Body of pancreas (tissue), 4 donors: ENCODE data around the gene PRDM9. TPM values are rescaled to one million over a fixed set of nuclear protein-coding genes. Genes with fewer than 3 reads are reported as not detected.
"Not testable (repeated sequence)": the region's sequence is repeated elsewhere in the genome, so short reads cannot be mapped to it uniquely, and the experiment has no call there.

Experiments
- ATAC-seq: fragments of 150-250 bp; one replicate; pipeline ENCODE4 v1.9.1; 2016
- DNase-seq, 4 donors: peaks; one replicate each; pipeline ENCODE4 v3.0.0-alpha.2; 2019
- H3K27ac ChIP-seq, 4 donors: fragments of 200-600 bp; sonication (generic); 1 replicate in 3 of 4; 2 replicates in 1 of 4; pipeline versions ENCODE4 v1.5.1 to v1.6.1; 2016 to 2019; ENCODE audit warnings: mild to moderate bottlenecking in 1 of 4, mixed read lengths in 1 of 4, moderate library complexity in 1 of 4
- H3K27me3 ChIP-seq, 2 donors: fragments of 200-600 bp; sonication (generic); one replicate each; pipeline ENCODE4 v1.6.0; 2016; ENCODE audit warnings: mild to moderate bottlenecking in 1 of 2
- H3K36me3 ChIP-seq, 2 donors: fragments of 200-600 bp; sonication (generic); replicated peaks in 1 of 2; 2 replicates each; pipeline ENCODE4 v1.5.1; 2016; ENCODE audit warnings: low read depth in 2 of 2; ENCODE audit not compliant: insufficient read depth in 1 of 2
- H3K4me1 ChIP-seq: fragments of 200-600 bp; sonication (generic); one replicate; pipeline ENCODE4 v1.6.0; 2016
- H3K4me3 ChIP-seq, 2 donors: fragments of 200-600 bp; sonication (generic); 1 replicate in 1 of 2; 2 replicates in 1 of 2; pipeline ENCODE4 v1.5.1; 2016 to 2019
- H3K9me3 ChIP-seq, 3 donors: fragments of 200-600 bp; sonication (generic); 1 replicate in 2 of 3; 2 replicates in 1 of 3; pipeline ENCODE4 v1.5.1; 2016
- CTCF ChIP-seq, 7 experiments: fragments of 450-650 bp in 4 of 7; fragments of 200-600 bp in 3 of 7; sonication (generic) in 3 of 7; IDR thresholded peaks; one replicate each; pipeline ENCODE4 v1.5.1; 2016 to 2019; ENCODE audit warnings: antibody characterized with exemption in 7 of 7
- POLR2A ChIP-seq, 3 donors: fragments of 450-650 bp; IDR thresholded peaks; one replicate each; pipeline ENCODE4 v1.6.1; 2016; ENCODE audit warnings: antibody characterized with exemption in 3 of 3, mild to moderate bottlenecking in 2 of 3
- WGBS, 2 donors: methylation state at CpG; one replicate each; pipeline ENCODE4 v1.1.5; 2017; 5-methylcytosine and 5-hydroxymethylcytosine counted together
- intact Hi-C: fragments of 100-400 bp; cut with DNase I; formaldehyde crosslinking; loops from one replicate; pipeline ENCODE4 v1.15.1; 2023
- total RNA-seq, 2 donors: library from RNA; depleted of rRNA; stranded (reverse); fragments of >200 nt; gene quantifications; one replicate each; pipeline ENCODE4 v1.1.0, GENCODE V29; 2016

PRDM9 gene
- total RNA-seq, 2 donors from 2014 or later, result not detected

- DNase-seq, result no peak
- intact Hi-C loops, result no loop called here
- ATAC-seq, result no peak
- Histone ChIP-seq H3K4me3 (no peak overlapping the region), H3K4me1 (no peaks in the 10 kb centered on the region), H3K27ac (no peak overlapping the region), H3K36me3 (no peaks in the 10 kb centered on the region), H3K27me3 (no peaks in the 10 kb centered on the region), H3K9me3 (no peaks in the 10 kb centered on the region)
- WGBS, 2 donors, result 80 to 88% methylated on average over 1 of the region's 1 CpG
- TF ChIP-seq CTCF (IDR thresholded peaks at IDR 0.05), result no peak
- TF ChIP-seq POLR2A (IDR thresholded peaks at IDR 0.05), result no peak
Observed at GRCh38 chr5:23496576-23496975, 10.8 kb upstream of the PRDM9 start.

- 66 to 68% methylated on average over 12 to 20 of the region's 23 CpGs for WGBS, 2 donors
- H3K27ac ChIP-seq, result no peak overlapping the region
- DNase-seq, result peak in 1 of 4 donors; percentile 10
- no peaks in the 10 kb centered on the region for H3K36me3 ChIP-seq
- ATAC-seq, result peak; percentile 50
- intact Hi-C loops, result no loop called here
- H3K4me1 ChIP-seq, result no peaks in the 10 kb centered on the region
- TF ChIP-seq POLR2A (IDR thresholded peaks at IDR 0.05) (no peak), CTCF (IDR thresholded peaks at IDR 0.05) (peak in 1 of 7 experiments; percentile 8)
- no peak overlapping the region for H3K4me3 ChIP-seq
- H3K9me3 ChIP-seq, result no peaks in the 10 kb centered on the region
- no peaks in the 10 kb centered on the region for H3K27me3 ChIP-seq
Observed at GRCh38 chr5:23506329-23507236, 826 bp upstream of the PRDM9 start.

- H3K9me3 ChIP-seq, H3K36me3 ChIP-seq, H3K4me1 ChIP-seq, intact Hi-C loops, ATAC-seq, DNase-seq, H3K27ac ChIP-seq, H3K4me3 ChIP-seq, H3K27me3 ChIP-seq: not testable (repeated sequence)
- WGBS, 2 donors, result 75 to 84% methylated on average over 5 of the region's 5 CpGs
Observed at GRCh38 chr5:23510434-23510833, 3.0 kb downstream of the PRDM9 start.

GRCh38 chr5:23522553-23522952, 15.1 kb downstream of the PRDM9 start:
- H3K27ac ChIP-seq, result no peak overlapping the region
- 61 to 72% methylated on average over 4 of the region's 4 CpGs for WGBS, 2 donors
- no peaks in the 10 kb centered on the region for H3K27me3 ChIP-seq
- no peaks in the 10 kb centered on the region for H3K36me3 ChIP-seq
- TF ChIP-seq CTCF (IDR thresholded peaks at IDR 0.05) (no peak), POLR2A (IDR thresholded peaks at IDR 0.05) (no peak)
- intact Hi-C loops, result no loop called here
- no peak overlapping the region for H3K4me3 ChIP-seq
- ATAC-seq (no peak), DNase-seq (no peak)
- H3K4me1 ChIP-seq, result no peaks in the 10 kb centered on the region
- no peaks in the 10 kb centered on the region for H3K9me3 ChIP-seq

GRCh38 chr5:23523031-23523430, 15.6 kb downstream of the PRDM9 start:
- WGBS, 2 donors, result 60 to 65% methylated on average over 1 of the region's 1 CpG
- no peak for ATAC-seq

More at GRCh38 chr5:23523031-23523430, 15.6 kb downstream of the PRDM9 start:
- no peak for DNase-seq
- Histone ChIP-seq H3K4me3 (no peak overlapping the region), H3K27ac (no peak overlapping the region), H3K27me3 (no peaks in the 10 kb centered on the region), H3K4me1 (no peaks in the 10 kb centered on the region), H3K36me3 (no peaks in the 10 kb centered on the region), H3K9me3 (no peaks in the 10 kb centered on the region)
- TF ChIP-seq POLR2A (IDR thresholded peaks at IDR 0.05) (no peak), CTCF (IDR thresholded peaks at IDR 0.05) (no peak)
- intact Hi-C loops, result no loop called here
